Limb (tissue), 2 donors: ENCODE results near the gene LGALS3BP.
A peak's percentile ranks its signal among the peaks of the same experiment; 100 is the strongest.

Experiments used
- DNase-seq, 2 donors: peaks; one replicate each; pipeline ENCODE4 v3.0.0-alpha.2; 2016; ENCODE audit errors: extremely low spot score in 2 of 2

LGALS3BP gene

DNA sequence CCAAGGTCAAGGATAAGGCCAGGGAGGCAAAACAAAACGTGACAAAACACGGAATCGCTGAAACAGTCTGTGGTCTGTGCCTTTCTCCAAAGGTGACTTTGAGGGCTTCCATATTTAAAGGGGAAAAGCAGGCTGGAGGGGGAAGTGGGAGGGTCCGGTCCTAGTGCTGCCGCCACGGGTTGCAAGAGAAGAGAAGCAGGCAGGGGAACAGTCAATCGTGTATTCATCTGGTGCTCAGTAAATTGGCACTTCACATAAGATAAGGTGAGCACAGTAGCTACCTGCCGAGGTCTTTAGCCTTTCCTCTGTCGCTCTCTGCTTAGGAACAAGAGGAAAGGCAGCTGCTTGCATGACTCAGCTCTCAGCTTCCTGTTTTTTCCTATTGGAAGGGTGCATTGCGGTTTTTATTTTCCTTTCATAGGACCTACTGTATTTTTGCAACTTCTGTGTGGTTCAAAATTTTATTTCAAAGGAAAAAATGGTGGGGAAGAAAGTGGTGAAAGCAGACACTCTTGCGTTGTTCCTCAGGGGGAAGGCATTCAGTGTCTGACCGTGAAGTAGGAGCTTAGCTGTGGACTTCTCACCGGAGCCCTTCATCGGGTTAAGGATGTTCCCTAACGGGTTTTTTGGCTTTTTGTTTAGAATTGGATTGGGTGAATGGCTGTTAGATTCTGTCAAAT, 7.1 kb upstream of the LGALS3BP start:
- no peak for DNase-seq

DNA sequence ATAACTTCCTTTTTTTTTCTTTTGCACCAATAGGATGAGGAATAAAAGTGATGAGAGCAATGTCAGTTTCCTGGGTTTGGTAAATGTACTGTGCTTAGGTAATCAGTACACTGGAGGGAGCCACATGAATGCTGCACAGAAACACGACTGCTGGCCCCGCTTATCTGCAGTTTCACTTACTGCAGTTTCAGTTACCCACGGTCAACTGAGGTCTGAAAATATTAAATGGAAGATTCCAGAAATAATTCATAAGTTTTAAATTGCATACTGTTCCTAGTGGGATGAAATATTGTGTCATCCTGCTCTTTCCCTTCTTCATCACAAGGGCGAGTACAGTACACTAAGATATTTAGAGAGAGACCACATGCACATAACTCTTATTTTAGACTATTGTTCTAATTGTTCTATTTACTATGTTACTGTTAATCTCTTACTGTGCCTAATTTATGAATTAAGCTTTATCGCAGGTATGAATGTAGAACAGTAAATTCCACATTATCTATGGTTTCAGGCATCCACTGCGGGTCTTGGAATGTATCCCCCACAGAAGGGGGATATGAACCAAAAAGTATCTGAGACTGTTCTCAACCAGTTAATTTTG, 6.4 kb upstream of the LGALS3BP start:
- DNase-seq, result no peak

DNA sequence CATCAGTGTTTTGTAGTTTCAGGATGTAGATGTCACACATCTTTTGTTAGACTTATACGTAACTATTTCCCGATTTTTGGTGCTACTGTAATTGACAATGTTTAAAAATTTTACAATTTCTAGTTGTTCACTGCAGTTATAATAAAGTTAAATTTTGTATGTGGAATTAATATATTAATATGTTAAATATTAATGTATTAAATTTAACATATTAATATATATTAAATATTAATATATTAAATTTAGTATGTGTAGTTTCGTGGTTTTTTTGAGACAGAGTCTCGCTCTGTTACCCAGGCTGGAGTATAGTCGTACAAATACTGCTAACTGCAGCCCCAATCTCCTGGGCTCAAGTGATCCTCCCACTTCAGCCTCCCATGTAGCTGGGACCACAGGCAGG, 5.7 kb upstream of the LGALS3BP start:
- no peak for DNase-seq

DNA sequence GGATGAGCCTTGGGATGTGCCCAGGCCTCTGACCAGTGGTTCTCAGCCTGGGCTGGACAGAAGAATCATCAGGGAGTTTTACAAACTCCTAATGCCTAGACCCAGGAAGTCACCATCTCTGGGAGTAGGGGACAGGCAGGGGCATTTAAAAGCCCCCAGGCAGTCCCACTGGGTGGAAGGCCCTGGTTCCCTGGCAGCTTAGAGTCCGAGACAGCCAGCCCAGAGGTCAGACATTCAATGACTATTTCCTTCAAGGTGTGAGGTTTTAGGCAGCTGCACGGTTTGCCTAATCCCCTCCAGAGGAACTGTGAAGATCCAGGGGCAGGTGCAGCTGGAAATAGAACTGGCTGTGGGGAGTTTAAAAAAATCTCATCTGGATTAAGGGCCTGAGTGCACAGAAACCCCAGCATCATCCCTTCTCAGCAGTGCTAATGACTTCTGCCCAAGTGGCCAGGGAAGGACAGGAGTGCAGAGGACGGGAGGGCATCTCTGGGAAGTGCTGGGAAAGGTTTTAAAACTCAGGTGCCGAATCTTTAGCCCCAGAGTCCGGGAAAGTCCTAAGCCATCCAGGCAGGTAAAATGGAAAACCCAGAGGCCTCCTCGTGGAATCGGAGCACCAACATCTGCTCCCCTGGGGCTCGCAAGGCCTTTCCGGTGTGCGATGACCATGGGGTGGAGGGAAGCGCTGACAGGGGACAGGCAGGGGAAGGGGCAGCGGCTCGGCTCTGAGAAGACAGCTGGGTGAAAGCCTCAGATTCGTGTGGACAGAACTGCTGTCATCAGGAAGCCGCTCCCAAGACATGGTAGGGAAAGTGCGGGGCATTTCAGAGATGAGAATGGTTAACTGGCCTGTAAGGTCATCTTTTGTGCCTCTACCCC, 1.5 kb upstream of the LGALS3BP start:
- no peak for DNase-seq

DNA sequence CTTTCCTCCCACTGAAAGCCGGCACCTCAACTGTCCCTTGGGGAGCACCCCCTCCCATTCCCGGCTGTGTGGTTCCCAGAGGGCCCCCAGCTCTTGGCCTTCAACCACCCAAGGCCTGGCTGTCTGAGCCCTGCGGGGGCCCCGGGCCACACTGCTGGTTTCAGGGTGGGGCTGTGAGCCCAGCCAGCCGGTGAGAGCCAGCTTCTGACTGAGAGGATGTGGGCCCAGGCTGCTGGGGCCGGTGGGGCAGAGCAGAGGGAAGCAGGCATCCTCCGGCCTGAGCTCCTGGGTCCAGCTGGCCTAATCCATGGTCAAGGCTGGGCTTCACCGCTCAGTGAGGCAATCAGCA, 875 bp upstream of the LGALS3BP start:
- DNase-seq, result no peak

DNA sequence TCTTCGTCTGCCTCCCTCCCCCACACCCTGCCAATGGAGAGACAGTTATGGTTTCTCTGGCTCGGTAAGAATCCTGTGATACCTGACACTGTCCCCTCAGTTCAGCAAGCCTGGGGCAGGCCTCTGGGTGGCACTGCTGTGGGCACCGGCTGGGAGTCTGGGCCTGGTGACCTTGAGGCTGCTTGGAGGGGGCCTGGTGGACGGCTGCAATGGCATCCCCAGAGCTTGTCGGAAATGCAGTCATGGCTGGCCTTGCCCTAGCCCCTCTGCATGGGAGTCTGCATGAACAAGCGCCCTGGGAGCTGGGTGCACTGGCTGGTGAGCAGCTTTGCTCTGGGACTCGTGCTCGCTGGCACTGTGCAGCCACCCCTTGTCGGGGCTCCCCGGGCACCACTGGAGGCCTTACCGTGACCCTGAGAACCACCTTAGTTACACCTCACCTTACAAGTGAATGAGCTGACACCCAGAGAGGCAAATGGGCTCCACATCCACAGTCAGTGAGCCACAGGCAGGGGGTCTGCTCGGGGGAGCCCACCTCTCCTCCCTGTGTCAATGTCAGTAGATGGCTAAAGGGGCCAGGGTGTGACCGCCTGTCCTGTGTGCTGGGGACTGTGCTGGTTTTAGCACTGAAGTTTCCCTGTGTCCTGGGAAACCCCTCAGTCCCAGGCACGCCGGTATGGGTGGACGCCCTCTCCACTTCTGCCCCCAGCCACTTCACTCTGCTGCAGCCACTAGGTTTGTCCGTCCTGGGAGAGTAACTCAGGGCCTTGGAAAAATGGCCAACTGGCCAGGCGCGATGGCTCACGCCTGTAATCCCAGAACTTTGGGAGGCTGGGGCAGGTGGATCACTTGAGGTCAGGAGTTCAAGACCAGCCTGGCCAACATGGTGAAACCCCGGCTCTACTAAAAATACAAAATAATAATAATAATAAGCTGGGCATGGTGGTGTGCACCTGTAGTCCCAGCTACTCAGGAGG, 1.4 kb downstream of the LGALS3BP start:
- no peak for DNase-seq

GRCh38 chr17:78977681-78977943, 2.1 kb downstream of the LGALS3BP start:
- no peak for DNase-seq

GRCh38 chr17:78976907-78977680, 2.6 kb downstream of the LGALS3BP start:
- DNase-seq, result no peak

- peak; percentile 71 to 78 for DNase-seq
Observed at GRCh38 chr17:78974635-78975591, 4.8 kb downstream of the LGALS3BP start.

GRCh38 chr17:78973792-78974520, 5.8 kb downstream of the LGALS3BP start:
- DNase-seq, result no peak

DNA sequence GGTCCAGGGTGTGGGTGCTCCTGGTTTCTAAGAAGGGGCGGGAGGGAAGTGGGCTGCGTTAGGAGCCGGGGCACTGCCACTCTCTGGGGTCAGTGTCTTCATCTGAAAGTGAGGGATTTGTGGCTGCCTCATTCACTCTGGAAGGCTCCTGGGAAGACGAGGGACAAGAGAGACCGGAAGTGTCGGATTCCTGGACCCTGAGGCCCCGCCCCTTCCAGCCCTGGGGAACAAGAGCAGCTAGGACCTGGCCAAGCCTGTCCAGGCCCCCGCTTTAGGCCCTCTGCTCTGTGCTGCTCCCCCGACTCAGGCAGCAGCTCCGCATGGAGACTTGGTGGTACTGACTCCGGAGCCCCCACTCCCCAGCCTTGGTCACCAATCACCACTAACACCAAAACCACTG, 6.5 kb downstream of the LGALS3BP start:
- no peak for DNase-seq

DNA sequence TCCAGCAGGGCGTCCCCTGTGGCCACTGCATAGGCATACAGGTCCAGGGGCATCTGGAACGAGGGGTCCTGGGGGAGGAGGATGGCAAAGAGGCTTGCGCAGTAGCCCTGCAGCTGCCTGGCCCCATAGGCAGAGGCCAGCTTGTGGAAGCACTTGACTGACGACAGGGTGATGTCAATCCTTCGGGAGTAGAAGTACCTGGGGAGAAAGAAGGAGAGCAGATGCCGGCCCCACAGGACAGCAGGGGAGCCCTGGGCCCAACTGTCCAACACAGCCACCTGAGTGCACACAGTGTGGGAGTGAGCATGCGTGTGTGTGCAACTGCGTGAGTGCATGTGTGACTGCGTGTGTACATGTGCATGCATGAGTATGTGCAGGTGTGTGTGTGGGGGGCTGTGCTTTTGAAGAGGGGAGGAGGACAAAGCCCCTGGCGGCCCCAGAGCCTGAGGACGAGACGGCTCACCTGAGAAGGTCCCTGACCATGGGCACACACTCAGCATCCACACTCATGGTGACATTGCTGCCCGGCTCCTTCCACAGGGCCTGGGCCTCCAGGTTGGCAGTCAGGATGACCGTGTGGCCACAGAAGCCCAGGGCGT, 7.1 kb downstream of the LGALS3BP start:
- DNase-seq, result no peak

GRCh38 chr17:78971756-78972506, 7.8 kb downstream of the LGALS3BP start:
- no peak for DNase-seq

DNA sequence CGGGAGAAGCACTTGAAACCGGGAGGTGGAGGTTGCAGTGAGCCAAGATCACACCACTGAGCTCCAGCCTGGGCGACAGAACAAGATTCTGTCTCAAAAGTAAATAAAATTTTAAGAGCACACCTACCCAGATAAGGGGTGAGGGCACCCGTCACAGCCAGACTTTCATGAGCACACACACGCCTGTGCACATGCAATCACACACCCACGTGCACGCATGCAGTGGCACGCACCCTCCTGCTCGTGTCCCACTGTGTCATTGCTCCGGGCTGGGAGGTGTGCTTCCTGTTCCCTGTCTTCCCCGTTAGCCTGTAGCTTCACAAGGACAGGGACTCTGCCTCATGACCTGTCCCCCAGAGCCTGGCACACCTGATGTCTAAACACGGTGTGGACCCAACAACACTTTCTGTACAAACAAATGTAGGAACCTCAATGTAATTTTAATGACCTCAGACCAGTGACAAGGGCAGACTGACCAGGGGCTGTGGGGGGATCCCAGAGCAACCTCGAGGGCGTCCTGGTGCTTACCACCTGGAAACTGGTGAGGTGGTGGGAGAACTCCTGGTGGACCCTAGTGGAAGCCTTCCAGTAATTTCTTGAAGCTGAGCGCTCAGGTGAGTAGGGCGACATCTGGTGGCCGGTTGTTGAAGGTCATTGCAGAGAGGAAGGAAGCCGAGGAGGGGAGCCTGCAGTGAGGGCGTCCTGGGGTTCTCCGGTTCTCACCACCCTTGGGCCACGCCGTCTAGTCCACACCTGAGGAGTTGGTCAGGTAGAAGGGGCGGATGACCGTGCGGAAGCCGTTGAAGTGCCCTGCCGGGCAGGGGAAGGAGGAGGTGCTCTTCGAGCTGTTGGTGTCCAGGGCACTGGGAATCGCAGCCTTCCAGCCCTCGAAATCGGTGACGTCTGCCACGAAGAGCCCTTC, 8.6 kb downstream of the LGALS3BP start:
- DNase-seq, result peak; percentile 84 to 91

- DNase-seq, result no peak
Observed at GRCh38 chr17:78969865-78970264, 9.9 kb downstream of the LGALS3BP start.

- DNase-seq, result no peak
Observed at GRCh38 chr17:78967782-78968362, 11.9 kb downstream of the LGALS3BP start.
